ENCODE results near the gene TACR2.

GRCh38 chr10:69464401-69464800, 47.7 kb upstream of the TACR2 start:
- no peak for TF ChIP-seq CTCF (IDR thresholded peaks at IDR 0.05)
- TF ChIP-seq POLR2A (IDR thresholded peaks at IDR 0.05) = no peak

All from right lobe of liver (tissue), 4 donors.